Choroid plexus epithelial cell (primary cell): ENCODE results near the gene CCDC178.

Experiments
- DNase-seq: peaks from one replicate; pipeline ENCODE4 v3.0.0-alpha.2; 2010; ENCODE audit warnings: low read depth
- H3K4me3 ChIP-seq: 2 replicates; pipeline ENCODE4 v1.5.1; 2011; ENCODE audit warnings: low read depth, mild to moderate bottlenecking, control low read depth, low read length, moderate library complexity
- CTCF ChIP-seq: conservative IDR thresholded peaks from 2 replicates; pipeline ENCODE4 v1.5.1; 2011; ENCODE audit warnings: low read depth, mild to moderate bottlenecking, control low read depth, inconsistent platforms, low read length, moderate library complexity

Gene CCDC178

GRCh38 chr18:33282142-33282541 lies 158.4 kb downstream of the CCDC178 start:
- no peak overlapping the region for H3K4me3 ChIP-seq
- DNase-seq: no peak
- no peak for TF ChIP-seq CTCF

GRCh38 chr18:33277431-33277830 lies 163.1 kb downstream of the CCDC178 start:
- DNase-seq: no peak
- H3K4me3 ChIP-seq: no peak overlapping the region
- no peak for TF ChIP-seq CTCF

- no peak for TF ChIP-seq CTCF
- H3K4me3 ChIP-seq: no peak overlapping the region
- no peak for DNase-seq
Observed at GRCh38 chr18:33275843-33276242, 164.7 kb downstream of the CCDC178 start.

- DNase-seq: no peak
- no peak for TF ChIP-seq CTCF
- H3K4me3 ChIP-seq: no peak overlapping the region
Observed at GRCh38 chr18:33270297-33270696, 170.2 kb downstream of the CCDC178 start.

GRCh38 chr18:33269223-33269622 lies 171.3 kb downstream of the CCDC178 start:
- no peak for DNase-seq
- no peak overlapping the region for H3K4me3 ChIP-seq

GRCh38 chr18:33264566-33264965 lies 176.0 kb downstream of the CCDC178 start:
- TF ChIP-seq CTCF: no peak
- peak; percentile 0 for DNase-seq

More at GRCh38 chr18:33269223-33269622, 171.3 kb downstream of the CCDC178 start:
- no peak for TF ChIP-seq CTCF

GRCh38 chr18:33239298-33239697 lies 201.2 kb downstream of the CCDC178 start:
- DNase-seq: no peak
- TF ChIP-seq CTCF: no peak
- no peak overlapping the region for H3K4me3 ChIP-seq

More at GRCh38 chr18:33264566-33264965, 176.0 kb downstream of the CCDC178 start:
- no peak overlapping the region for H3K4me3 ChIP-seq
